ENCODE data around the gene ZDHHC12. TPM values are rescaled to one million over a fixed set of nuclear protein-coding genes. Genes with fewer than 3 reads are reported as not detected.

The ZDHHC12 gene
- total and polyA plus RNA-seq, 9 donors = 5.7 to 10.7 (median 6.8) TPM

- H3K27ac ChIP-seq (ENCODE audit: low read length) = no peak overlapping the region
- peaks cover 16% of the 10 kb centered on the region for H3K36me3 ChIP-seq (ENCODE audit: control insufficient read depth, insufficient read depth, low read length)
- no peak for DNase-seq
- no peak overlapping the region for H3K4me3 ChIP-seq (ENCODE audit: low read length)
- H3K9me3 ChIP-seq (replicated peaks; ENCODE audit: control insufficient read depth, low read depth, low read length) = no peaks in the 10 kb centered on the region
- H3K27me3 ChIP-seq (ENCODE audit: control insufficient read depth, insufficient read depth, low read length) = no peaks in the 10 kb centered on the region
- peaks cover 15% of the 10 kb centered on the region for H3K4me1 ChIP-seq (ENCODE audit: control insufficient read depth, insufficient read depth, low read length)
- WGBS (ENCODE audit: insufficient coverage) = 83% methylated on average over 11 of the region's 18 CpGs
These were observed 2.4 kb downstream of the ZDHHC12 start for GRCh38 chr9:128721487-128722010.

DNA sequence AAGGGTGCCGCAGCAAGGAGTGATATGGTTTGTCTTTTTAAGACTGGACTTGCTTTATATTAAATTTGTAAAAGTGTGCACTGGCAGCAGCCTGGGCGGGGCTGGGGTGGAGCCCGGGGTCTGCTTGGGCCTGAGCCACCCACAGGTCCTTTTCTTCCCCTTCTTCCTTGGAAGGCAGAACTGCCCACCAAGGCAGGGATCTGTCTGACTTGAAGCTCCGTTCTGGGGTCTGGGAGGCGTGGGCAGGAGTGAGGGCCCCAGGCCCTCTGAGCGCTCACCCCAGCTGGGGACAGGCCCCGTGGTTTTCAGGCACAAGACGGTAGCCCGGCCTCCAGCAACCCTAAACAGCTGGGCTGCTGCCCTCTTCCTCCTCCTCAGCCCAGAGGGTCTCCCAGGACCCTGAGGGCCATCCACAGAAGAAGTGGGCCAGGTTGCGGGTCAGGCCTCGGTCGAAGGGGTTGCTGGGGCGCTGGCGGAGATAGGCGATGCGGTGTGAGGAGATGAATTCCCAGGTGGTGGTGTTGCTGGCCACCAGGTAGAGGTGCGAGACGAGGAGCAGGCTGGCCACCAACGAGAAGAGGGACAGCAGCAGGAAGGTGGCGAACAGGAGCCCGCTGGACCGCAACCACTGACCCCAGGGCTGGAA lies 3.0 kb downstream of the ZDHHC12 start:
- DNase-seq = no peak
- WGBS (ENCODE audit: insufficient coverage) = 92% methylated on average over 18 of the region's 22 CpGs
- peaks cover 15% of the 10 kb centered on the region for H3K4me1 ChIP-seq (ENCODE audit: control insufficient read depth, insufficient read depth, low read length)
- H3K36me3 ChIP-seq (ENCODE audit: control insufficient read depth, insufficient read depth, low read length) = peaks cover 16% of the 10 kb centered on the region
- H3K27ac ChIP-seq (ENCODE audit: low read length) = no peak overlapping the region
- H3K27me3 ChIP-seq (ENCODE audit: control insufficient read depth, insufficient read depth, low read length) = no peaks in the 10 kb centered on the region
- no peak overlapping the region for H3K4me3 ChIP-seq (ENCODE audit: low read length)
- H3K9me3 ChIP-seq (replicated peaks; ENCODE audit: control insufficient read depth, low read depth, low read length) = no peaks in the 10 kb centered on the region

GRCh38 chr9:128719919-128720605 lies 3.9 kb downstream of the ZDHHC12 start:
- H3K4me1 ChIP-seq (ENCODE audit: control insufficient read depth, insufficient read depth, low read length) = peaks cover 15% of the 10 kb centered on the region
- DNase-seq = no peak
- WGBS (ENCODE audit: insufficient coverage) = 91% methylated on average over 30 of the region's 30 CpGs
- H3K4me3 ChIP-seq (ENCODE audit: low read length) = no peak overlapping the region
- H3K9me3 ChIP-seq (replicated peaks; ENCODE audit: control insufficient read depth, low read depth, low read length) = no peaks in the 10 kb centered on the region
- no peak overlapping the region for H3K27ac ChIP-seq (ENCODE audit: low read length)
- H3K36me3 ChIP-seq (ENCODE audit: control insufficient read depth, insufficient read depth, low read length) = peaks cover 25% of the 10 kb centered on the region
- no peaks in the 10 kb centered on the region for H3K27me3 ChIP-seq (ENCODE audit: control insufficient read depth, insufficient read depth, low read length)

DNA sequence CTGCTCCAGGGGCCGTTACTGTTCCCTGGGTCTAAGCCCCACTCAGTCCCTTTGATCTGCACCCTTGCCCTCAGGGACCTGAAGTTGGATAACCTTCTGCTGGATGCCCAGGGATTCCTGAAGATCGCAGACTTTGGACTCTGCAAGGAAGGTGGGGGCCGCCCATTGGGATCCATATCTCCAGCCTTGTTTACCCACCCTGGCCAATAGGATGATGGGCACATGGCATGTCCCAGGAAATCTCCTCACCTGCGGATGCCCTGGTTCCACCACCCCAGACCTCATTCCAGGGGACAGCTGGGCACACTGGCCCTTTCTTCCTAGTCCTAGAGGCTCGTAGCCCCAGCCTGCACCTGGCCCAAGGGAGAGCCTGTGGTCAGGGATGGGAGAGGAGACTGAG lies 5.5 kb downstream of the ZDHHC12 start:
- Histone ChIP-seq H3K9me3 (replicated peaks; ENCODE audit: control insufficient read depth, low read depth, low read length) (no peaks in the 10 kb centered on the region), H3K27ac (ENCODE audit: low read length) (no peak overlapping the region), H3K4me1 (ENCODE audit: control insufficient read depth, insufficient read depth, low read length) (peaks cover 4% of the 10 kb centered on the region), H3K27me3 (ENCODE audit: control insufficient read depth, insufficient read depth, low read length) (no peaks in the 10 kb centered on the region), H3K36me3 (ENCODE audit: control insufficient read depth, insufficient read depth, low read length) (peaks cover 39% of the 10 kb centered on the region), H3K4me3 (ENCODE audit: low read length) (no peak overlapping the region)
- no peak for DNase-seq
- 73% methylated on average over 3 of the region's 5 CpGs for WGBS (ENCODE audit: insufficient coverage)

DNA sequence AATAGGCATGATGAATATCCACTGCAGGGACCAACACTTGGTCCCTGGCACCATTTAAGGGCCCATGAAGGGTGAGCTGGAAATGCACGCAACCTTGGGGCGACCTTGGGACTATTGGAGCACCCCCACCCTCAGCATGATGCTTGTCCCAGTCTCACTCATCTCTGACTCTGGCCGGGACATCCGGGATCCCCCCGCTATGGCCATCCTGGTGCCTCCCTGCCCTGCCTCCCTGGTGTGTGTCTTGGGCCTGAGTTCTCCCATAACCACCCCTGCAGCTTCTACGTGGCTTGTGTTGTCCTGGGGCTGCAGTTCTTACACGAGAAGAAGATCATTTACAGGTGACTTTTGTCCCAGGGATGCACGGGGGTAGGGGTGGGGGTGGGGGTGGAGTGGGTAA lies 5.9 kb downstream of the ZDHHC12 start:
- Histone ChIP-seq H3K4me3 (ENCODE audit: low read length) (no peak overlapping the region), H3K27me3 (ENCODE audit: control insufficient read depth, insufficient read depth, low read length) (no peaks in the 10 kb centered on the region), H3K4me1 (ENCODE audit: control insufficient read depth, insufficient read depth, low read length) (no peaks in the 10 kb centered on the region), H3K27ac (ENCODE audit: low read length) (no peak overlapping the region), H3K36me3 (ENCODE audit: control insufficient read depth, insufficient read depth, low read length) (peaks cover 44% of the 10 kb centered on the region), H3K9me3 (replicated peaks; ENCODE audit: control insufficient read depth, low read depth, low read length) (no peaks in the 10 kb centered on the region)
- no peak for DNase-seq
- 100% methylated on average over 4 of the region's 8 CpGs for WGBS (ENCODE audit: insufficient coverage)

DNA sequence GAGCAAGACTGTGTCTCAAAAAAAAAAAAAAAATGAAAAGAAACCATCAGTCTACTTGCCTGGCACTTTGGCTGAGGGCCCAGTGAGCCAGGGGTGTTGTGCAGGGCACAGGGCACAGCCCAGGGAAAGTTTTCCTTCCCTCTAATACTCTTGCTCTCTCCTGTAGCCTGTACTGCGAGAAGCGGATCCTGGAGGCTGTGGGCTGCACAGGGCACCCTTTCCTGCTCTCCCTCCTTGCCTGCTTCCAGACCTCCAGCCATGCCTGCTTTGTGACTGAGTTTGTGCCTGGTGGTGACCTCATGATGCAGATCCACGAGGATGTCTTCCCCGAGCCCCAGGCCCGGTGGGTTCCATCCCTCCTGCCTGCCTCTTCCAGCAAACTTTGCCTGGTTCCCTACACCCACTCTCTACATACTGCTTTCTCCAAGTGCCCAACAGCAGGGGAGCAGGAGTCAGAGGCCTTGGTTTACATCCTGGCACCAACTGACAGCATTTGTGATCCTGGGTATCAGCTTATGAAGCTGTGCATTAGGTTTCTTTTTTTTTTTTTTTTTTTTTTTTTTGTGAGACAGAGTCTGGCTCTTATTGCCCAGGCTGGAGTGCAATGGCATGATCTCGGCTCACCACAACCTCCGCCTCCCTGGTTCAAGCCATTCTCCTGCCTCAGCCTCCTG lies 7.2 kb downstream of the ZDHHC12 start:
- no peak overlapping the region for H3K27ac ChIP-seq (ENCODE audit: low read length)
- H3K4me3 ChIP-seq (ENCODE audit: low read length) = no peak overlapping the region
- H3K27me3 ChIP-seq (ENCODE audit: control insufficient read depth, insufficient read depth, low read length) = no peaks in the 10 kb centered on the region
- 96% methylated on average over 3 of the region's 7 CpGs for WGBS (ENCODE audit: insufficient coverage)
- H3K9me3 ChIP-seq (replicated peaks; ENCODE audit: control insufficient read depth, low read depth, low read length) = no peaks in the 10 kb centered on the region
- H3K4me1 ChIP-seq (ENCODE audit: control insufficient read depth, insufficient read depth, low read length) = no peaks in the 10 kb centered on the region
- DNase-seq = no peak
- peaks cover 49% of the 10 kb centered on the region for H3K36me3 ChIP-seq (ENCODE audit: control insufficient read depth, insufficient read depth, low read length)

DNA sequence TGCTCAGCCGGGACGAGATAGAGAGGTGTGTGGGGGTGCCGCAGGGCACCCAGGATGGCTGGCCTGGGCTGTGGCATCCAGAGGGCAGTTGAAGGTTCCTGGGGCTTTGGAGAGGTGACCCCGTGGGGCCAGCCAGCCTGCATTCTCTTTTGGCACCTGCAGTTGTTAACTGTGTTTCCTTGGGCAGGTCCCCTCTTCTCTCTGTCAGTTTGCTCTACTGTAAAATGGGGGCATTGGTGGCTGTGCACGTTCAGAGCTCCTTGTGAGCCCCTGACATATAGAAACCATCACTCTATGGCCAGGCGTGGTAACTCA lies 8.5 kb downstream of the ZDHHC12 start:
- no peak for DNase-seq
- H3K36me3 ChIP-seq (ENCODE audit: control insufficient read depth, insufficient read depth, low read length) = peaks cover 46% of the 10 kb centered on the region
- 88% methylated on average over 5 of the region's 6 CpGs for WGBS (ENCODE audit: insufficient coverage)

DNA sequence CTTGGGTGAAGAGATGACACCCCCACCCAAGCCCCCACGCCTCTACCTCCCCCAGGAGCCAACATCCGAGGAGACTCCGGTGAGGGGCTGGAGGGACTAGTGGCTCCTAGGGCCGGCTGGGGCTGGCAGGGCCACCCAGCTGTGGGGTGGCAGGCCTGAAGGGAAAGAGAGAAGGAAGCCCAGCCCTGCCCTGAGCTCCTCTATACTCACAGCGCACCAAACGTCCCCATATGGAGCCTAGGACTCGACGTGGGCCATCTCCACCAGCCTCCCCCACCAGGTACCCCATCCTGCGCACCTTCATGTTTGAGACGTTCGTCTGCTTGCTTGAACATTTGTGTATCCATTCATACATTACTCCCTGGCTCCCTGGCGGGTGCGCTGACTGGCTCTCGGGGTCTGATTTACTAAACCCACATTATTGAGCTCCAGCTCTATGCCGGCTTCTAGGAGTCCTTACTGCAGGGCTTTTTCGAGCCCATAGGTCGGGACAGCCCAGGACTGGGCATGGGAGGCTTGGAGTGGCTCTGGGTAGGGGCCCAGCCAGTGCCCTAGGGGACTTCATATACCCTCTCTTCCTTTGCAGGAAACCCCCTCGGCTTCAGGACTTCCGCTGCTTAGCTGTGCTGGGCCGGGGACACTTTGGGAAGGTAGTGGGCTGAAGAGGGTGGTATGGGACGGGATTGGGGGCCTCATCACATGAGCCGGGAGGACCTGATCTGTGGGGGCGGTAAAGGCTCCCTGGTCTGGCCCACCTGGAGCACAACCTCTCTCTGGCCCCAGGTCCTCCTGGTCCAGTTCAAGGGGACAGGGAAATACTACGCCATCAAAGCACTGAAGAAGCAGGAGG lies 9.1 kb downstream of the ZDHHC12 start:
- no peaks in the 10 kb centered on the region for H3K27me3 ChIP-seq (ENCODE audit: control insufficient read depth, insufficient read depth, low read length)
- H3K27ac ChIP-seq (ENCODE audit: low read length) = no peak overlapping the region
- no peaks in the 10 kb centered on the region for H3K9me3 ChIP-seq (replicated peaks; ENCODE audit: control insufficient read depth, low read depth, low read length)
- no peaks in the 10 kb centered on the region for H3K4me1 ChIP-seq (ENCODE audit: control insufficient read depth, insufficient read depth, low read length)
- WGBS (ENCODE audit: insufficient coverage) = 85% methylated on average over 17 of the region's 24 CpGs
- no peak overlapping the region for H3K4me3 ChIP-seq (ENCODE audit: low read length)
- peaks cover 42% of the 10 kb centered on the region for H3K36me3 ChIP-seq (ENCODE audit: control insufficient read depth, insufficient read depth, low read length)
- no peak for DNase-seq

More for the DNA sequence above, 8.5 kb downstream of the ZDHHC12 start:
- no peaks in the 10 kb centered on the region for H3K9me3 ChIP-seq (replicated peaks; ENCODE audit: control insufficient read depth, low read depth, low read length)
- H3K27me3 ChIP-seq (ENCODE audit: control insufficient read depth, insufficient read depth, low read length) = no peaks in the 10 kb centered on the region
- H3K27ac ChIP-seq (ENCODE audit: low read length) = no peak overlapping the region
- H3K4me3 ChIP-seq (ENCODE audit: low read length) = no peak overlapping the region
- no peaks in the 10 kb centered on the region for H3K4me1 ChIP-seq (ENCODE audit: control insufficient read depth, insufficient read depth, low read length)

DNA sequence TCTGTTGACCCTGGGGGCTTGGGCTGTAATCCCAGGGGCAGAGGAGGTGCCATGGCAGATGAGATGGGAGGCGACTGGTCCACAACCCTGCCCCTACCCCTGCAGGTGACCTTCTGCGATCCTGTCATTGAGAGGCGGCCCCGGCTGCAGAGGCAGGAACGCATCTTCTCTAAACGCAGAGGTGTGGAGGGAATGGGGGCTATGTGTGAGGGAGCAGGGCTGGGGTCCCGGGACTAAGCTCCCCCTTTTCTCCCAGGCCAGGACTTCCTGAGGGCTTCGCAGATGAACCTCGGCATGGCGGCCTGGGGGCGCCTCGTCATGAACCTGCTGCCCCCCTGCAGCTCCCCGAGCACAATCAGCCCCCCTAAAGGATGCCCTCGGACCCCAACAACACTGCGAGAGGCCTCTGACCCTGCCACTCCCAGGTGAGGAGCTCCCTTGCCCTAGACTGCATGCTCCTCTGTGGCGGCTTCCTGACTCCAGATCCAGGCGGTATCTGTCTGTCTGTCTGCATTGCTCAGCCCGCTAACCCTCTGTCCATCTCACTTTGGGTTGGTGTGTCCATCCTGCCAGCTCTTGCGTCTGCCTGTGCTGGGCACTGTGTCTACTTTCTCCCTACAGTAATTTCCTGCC lies 9.9 kb downstream of the ZDHHC12 start:
- H3K4me1 ChIP-seq (ENCODE audit: control insufficient read depth, insufficient read depth, low read length) = no peaks in the 10 kb centered on the region
- H3K4me3 ChIP-seq (ENCODE audit: low read length) = no peak overlapping the region
- WGBS (ENCODE audit: insufficient coverage) = 88% methylated on average over 13 of the region's 19 CpGs
- no peaks in the 10 kb centered on the region for H3K9me3 ChIP-seq (replicated peaks; ENCODE audit: control insufficient read depth, low read depth, low read length)
- no peaks in the 10 kb centered on the region for H3K27me3 ChIP-seq (ENCODE audit: control insufficient read depth, insufficient read depth, low read length)
- DNase-seq = no peak
- no peak overlapping the region for H3K27ac ChIP-seq (ENCODE audit: low read length)
- H3K36me3 ChIP-seq (ENCODE audit: control insufficient read depth, insufficient read depth, low read length) = peaks cover 38% of the 10 kb centered on the region
